Stimulated activated CD4-positive, alpha-beta T cell treated with anti-CD3 and anti-CD28 coated beads, Interleukin-4, amount 100 ng/mL, for 4 hours (primary cell): ENCODE results near the gene ZFHX3.
"Not testable (repeated sequence)": the region's sequence is repeated elsewhere in the genome, so short reads cannot be mapped to it uniquely, and the experiment has no call there.

ENCODE experiments used
- DNase-seq, 2 experiments: peaks; one replicate each; pipeline ENCODE4 v3.0.0-alpha.2; 2020

ZFHX3 gene

GRCh38 chr16:72992142-72992601 is 55.8 kb downstream of the ZFHX3 start:
- DNase-seq, result no peak

- DNase-seq, result no peak
Measured at GRCh38 chr16:72991644-72992043, 56.3 kb downstream of the ZFHX3 start.

- DNase-seq, result no peak
Measured at GRCh38 chr16:72991211-72991610, 56.7 kb downstream of the ZFHX3 start.

- DNase-seq, result no peak
Measured at GRCh38 chr16:72990571-72990970, 57.4 kb downstream of the ZFHX3 start.

DNA sequence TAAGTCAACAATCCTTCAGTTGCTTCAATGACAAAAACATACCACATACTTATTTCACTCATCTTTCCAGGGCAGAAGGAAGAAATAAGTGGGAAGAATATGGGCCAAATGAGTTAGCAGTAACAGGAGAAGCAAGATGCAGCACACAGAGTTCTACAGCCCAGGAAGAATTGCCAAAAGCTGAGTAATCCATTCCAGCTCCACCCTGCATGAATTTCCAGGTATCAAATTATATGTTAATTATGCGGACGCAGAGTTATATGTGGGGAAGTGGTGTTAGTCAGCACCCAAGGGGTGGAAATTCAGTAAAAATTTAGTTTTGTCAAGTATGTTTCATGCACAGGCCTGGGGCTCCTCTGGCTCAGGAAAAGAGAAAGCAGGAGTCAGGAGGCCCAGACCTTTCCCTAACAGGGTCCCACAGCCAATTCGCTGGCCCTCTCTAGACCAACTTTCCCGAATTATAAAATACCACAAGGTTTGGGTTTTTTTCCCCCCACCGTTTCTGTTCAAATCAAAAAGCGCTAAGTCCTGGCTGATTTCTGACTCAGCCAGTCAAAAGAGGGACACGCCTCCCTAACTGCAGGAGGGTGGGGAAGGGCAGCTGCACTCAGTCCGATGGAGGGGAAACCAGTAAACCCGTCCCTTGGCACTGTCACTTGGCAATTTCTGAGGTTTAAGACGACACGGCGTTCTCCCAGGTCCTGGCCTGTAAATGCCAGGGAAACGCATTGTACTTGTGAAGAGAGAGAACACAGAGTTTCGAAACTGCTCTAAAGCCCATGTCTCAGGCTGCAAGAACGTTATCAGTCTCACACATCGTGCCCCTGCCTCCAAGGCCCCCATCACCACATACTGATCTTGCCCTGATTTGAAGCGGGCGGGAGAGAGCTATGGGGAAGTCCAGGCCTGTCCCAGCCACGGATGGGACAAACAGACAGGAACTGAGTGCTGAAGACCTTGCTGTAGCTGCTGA is 58.1 kb downstream of the ZFHX3 start:
- DNase-seq, result no peak

DNA sequence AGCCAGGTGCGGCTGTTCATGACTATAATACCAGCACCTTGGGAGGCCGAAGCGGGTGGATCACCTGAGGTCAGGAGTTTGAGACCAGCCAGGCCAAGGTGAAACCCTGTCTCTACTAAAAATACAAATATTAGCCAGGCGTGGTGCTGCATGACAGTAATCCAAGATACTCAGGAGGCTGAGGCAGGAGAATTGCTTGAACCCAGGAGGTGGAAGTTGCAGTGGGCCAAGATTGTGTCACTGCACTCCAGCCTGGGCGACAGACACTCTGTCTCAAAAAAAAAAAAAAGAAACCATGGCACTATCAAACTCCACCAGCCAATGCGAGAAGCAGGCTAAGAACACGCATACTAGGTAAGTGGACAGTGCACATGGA is 58.7 kb downstream of the ZFHX3 start:
- DNase-seq, result not testable (repeated sequence)

DNA sequence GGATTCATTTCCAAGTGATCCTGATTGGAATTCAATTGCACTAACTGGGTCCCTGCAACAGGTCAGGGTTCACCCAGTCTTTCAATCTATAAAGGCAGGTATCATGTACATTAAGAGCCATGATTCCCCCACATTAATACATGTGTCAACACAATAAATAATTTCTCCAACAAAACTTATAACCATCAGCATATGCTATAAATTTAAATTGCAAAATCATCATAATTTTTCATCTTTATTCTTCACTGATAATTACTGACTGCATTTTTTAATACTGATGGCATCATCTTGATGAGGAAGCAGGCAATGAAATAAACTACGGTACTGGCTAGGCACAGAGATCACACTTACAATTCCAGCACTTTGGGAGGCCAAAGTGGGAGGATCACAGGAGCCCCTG is 59.4 kb downstream of the ZFHX3 start:
- no peak for DNase-seq

DNA sequence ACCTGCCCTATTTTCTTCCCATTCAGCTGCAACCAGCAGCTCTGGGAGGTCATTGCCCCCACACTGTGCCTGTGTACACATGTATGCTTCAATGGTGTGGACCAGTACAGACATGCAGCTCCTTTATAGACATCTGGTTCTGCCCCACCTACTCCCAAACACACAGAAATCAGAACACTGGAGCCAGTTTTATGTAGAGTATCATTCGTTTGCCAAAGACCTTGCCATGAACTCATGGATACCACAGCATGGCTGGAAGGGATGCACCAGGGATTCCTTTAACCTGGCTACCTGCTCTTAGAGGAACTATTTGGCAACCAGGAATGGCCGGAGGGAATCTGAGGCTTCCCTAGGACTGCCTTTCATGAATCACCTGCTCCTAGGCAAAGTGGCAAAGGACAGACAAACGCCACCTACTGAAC is 60.4 kb downstream of the ZFHX3 start:
- DNase-seq, result no peak

GRCh38 chr16:72985995-72986394 is 61.9 kb downstream of the ZFHX3 start:
- no peak for DNase-seq

DNA sequence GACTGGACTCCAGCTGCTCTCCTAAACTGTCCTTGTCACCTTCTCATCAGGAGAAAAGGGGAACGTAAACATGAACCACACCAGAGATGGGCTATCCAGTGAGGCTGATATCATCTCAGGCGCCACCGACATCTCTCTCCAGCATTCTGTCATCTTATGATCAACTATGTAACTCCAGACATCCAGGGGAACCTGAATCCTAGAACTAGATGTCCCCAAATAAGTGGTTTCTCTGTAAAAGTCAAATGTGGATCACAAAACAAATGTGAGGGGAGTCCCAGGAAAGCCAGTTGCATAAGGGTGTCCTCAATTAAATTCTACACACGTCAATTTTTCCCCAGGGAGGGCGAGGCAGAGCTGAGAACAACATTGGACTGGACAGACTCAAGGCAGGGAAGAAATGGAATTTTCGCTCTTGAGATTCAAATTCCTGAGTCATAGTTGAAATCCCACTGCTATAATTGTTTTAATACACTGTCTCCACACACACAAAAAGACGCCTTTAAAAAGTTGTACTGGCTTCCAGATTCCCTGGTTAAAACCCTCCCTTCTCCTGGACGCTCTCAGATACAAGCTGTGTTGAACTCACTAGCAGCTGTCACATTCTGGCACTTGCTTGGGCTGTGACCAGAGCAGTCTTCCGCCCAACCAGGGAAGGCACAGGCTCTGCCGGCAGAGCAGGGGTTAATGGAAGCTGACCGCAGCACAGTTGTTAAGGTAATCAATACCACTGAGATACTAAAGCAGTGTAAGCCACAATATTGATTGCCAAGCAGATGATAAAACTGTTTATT is 62.6 kb downstream of the ZFHX3 start:
- no peak for DNase-seq

- DNase-seq, result no peak
Measured at GRCh38 chr16:72983728-72984350, 64.1 kb downstream of the ZFHX3 start.

- DNase-seq, result no peak
Measured at GRCh38 chr16:72983241-72983640, 64.7 kb downstream of the ZFHX3 start.

DNA sequence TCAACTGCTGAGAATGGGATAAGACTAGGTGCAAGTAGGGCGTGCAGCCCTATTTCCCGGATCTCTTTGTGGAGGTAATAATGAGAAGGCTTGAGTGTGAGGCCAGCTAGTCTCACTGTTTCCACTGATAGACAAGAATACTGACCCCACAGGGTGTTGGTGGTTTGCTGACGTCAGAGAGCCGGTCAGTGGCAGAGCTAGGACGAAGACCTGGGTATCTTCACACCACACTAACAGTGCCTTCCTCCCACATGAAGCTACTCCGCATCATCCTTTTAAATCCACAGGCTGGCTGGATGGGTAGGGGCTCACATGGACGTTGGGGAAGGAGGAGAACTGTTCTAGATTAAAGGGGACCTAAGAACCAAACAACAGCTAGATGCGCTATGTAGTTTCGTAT is 68.0 kb downstream of the ZFHX3 start:
- no peak for DNase-seq

GRCh38 chr16:72978212-72978611 is 69.7 kb downstream of the ZFHX3 start:
- no peak for DNase-seq

DNA sequence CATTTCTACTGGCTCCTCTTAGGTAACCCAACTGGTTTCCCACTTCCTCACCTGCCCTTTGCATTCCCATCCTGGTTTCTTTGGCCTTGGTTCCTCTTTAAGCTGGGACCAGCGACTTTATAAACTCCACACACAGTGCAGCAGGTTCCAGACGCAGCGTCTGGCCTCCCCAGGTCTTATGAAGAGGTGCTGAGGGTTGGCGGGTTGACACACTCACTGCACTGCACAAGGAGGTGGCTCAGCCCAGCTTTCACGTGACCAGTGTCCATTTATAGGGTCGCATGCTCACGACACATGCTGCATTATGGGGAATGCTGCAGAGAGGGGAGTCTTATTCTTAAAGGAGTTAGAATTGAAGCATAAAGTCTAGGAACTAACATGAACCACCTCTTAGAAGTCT is 70.8 kb downstream of the ZFHX3 start:
- DNase-seq, result no peak

- no peak for DNase-seq
Measured at GRCh38 chr16:72976438-72977064, 71.4 kb downstream of the ZFHX3 start.

DNA sequence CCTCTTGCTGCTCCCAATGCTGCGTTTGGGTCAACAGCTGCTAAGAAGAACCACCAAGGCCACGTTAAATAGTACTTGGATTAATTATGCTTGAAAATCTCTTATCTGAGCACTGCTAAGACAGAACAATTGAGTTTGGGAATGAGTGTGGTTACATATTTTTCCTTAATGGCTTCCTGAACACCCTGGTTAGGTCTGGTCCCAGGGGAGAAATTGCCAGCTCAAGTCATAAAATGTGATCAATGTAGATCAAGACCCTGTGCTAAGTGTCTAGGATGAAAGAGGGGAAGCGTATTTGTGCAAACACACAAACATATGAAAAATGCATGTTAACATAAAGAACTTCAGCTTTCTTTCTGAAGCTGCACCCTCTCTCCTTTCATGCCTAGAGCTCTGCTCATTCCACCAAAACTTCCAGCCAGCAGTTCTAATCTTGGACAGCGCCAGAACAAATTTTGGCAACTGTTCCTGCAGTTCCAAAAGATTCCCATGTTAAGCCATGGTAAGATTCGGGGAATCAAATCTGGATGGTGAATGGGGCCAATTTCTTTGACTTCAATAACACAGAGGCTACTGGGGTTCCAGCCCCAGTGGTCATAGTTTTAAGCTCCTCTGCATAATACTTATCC is 72.0 kb downstream of the ZFHX3 start:
- DNase-seq, result no peak

GRCh38 chr16:72974142-72974769 is 73.7 kb downstream of the ZFHX3 start:
- DNase-seq, result no peak

DNA sequence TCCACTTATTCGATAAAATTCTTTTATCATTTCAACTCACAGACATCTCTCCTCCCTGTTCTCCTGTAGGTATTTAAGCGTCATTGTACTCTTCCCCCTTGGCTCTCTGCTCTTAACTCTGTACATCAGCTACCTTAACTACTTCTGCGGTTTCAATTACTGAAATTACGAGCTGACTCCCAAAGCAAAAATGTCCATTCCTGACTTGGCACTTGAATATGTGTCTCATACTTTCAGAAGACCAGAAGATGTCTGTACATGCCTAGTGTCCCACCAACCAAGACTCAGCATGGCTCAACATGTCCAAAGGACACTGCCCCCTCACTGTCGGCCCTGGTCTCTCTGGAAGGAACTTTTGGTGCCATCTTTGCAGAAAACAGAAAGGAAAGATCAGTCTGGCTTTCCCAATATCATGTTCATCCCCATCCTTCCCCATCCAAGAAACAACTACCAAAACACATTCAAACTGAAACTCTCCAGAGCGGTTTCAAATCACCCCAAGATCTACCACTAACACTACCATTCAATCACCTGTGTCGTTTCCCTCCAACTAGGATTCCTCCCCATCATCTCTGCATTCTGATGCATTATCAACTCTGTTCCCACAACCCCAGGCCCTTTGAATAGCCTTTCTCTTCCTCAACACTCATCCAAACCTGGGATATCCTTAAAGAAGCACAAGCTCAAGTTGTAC is 74.9 kb downstream of the ZFHX3 start:
- DNase-seq, result no peak

DNA sequence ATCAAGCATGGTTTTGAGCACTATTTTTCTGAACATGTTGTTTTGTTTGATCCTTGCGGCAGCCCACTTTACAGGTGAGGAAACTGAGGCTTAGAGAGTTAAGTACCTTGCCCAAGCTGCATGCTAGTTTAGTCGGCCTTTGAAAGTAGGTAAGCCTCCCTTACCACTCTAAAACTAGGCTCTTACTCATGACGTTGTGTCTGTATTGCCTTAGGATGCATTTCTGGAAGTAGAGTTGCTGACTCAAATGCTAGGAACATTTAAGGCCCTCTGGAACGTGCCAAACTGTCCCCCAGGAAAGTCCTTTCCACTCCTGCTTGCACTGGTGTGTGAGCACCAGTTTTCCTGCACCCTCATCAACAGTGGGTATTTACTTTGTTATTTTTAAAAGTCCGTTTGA is 76.6 kb downstream of the ZFHX3 start:
- DNase-seq, result no peak

DNA sequence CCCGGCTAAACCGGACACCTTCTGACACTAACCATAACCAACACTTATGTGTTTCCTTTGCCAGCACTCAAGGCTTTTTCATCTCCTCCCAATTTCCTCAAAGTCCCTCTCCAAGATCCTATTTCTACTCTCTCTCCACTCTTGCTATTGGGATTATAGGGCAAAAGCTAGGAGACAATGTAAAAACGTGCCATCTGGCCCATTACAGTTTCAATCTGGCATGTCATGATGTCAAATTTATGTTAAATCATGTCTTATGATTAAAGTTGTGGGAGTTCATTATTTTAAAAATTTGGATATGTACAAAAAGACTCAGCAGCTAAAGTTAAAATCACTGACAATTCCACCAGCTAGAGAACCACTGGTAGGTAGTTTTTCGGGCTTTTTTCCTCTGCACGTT is 77.3 kb downstream of the ZFHX3 start:
- DNase-seq, result no peak
